Activated naive CD8-positive, alpha-beta T cell (primary cell): ENCODE measurements around the gene FOXF1.

Experiments used
- H3K27ac Mint-ChIP-seq: one replicate; pipeline ENCODE4 v1.8.0; 2021; ENCODE audit warnings: mixed read lengths
- H3K27me3 Mint-ChIP-seq: one replicate; pipeline ENCODE4 v1.8.0; 2021; ENCODE audit warnings: mixed read lengths
- H3K36me3 Mint-ChIP-seq: one replicate; pipeline ENCODE4 v1.8.0; 2021; ENCODE audit warnings: mixed read lengths
- H3K4me1 Mint-ChIP-seq: one replicate; pipeline ENCODE4 v1.8.0; 2021; ENCODE audit warnings: low read depth, mixed read lengths
- H3K4me3 Mint-ChIP-seq: one replicate; pipeline ENCODE4 v1.8.0; 2021; ENCODE audit warnings: mild to moderate bottlenecking, mixed read lengths
- H3K9me3 Mint-ChIP-seq: one replicate; pipeline ENCODE4 v1.8.0; 2021; ENCODE audit warnings: low read depth, mixed read lengths

FOXF1 gene

GRCh38 chr16:86510465-86511261, at the start of gene FOXF1:
Gene FOXF1, plus strand, starts transcription at chr16:86510527. Its CDS starts 43 bp downstream, at chr16:86510570.
- H3K27me3 Mint-ChIP-seq, result peaks cover 46% of the 10 kb centered on the region
- peak within 1 kb of the TSS; percentile 86 for H3K4me3 Mint-ChIP-seq
- H3K36me3 Mint-ChIP-seq, result no peaks in the 10 kb centered on the region
- peaks cover 29% of the 10 kb centered on the region for H3K4me1 Mint-ChIP-seq
- no peak within 1 kb of the TSS for H3K27ac Mint-ChIP-seq
- H3K9me3 Mint-ChIP-seq, result no peaks in the 10 kb centered on the region

GRCh38 chr16:86461037-86461436, 49.3 kb upstream of the FOXF1 start:
- Mint-ChIP-seq H3K36me3 (no peaks in the 10 kb centered on the region), H3K27ac (no peak overlapping the region), H3K27me3 (peaks cover 24% of the 10 kb centered on the region), H3K9me3 (peaks cover 15% of the 10 kb centered on the region), H3K4me1 (no peaks in the 10 kb centered on the region), H3K4me3 (no peak overlapping the region)

GRCh38 chr16:86462334-86463084, 47.8 kb upstream of the FOXF1 start:
- Mint-ChIP-seq H3K36me3 (no peaks in the 10 kb centered on the region), H3K4me1 (no peaks in the 10 kb centered on the region), H3K27me3 (peaks cover 23% of the 10 kb centered on the region), H3K27ac (no peak overlapping the region), H3K4me3 (no peak overlapping the region), H3K9me3 (peaks cover 15% of the 10 kb centered on the region)

GRCh38 chr16:86464044-86464443, 46.3 kb upstream of the FOXF1 start:
- Mint-ChIP-seq H3K9me3 (peaks cover 15% of the 10 kb centered on the region), H3K27ac (no peak overlapping the region), H3K36me3 (no peaks in the 10 kb centered on the region), H3K4me3 (no peak overlapping the region), H3K4me1 (no peaks in the 10 kb centered on the region), H3K27me3 (peaks cover 12% of the 10 kb centered on the region)

- Mint-ChIP-seq H3K27me3 (peaks cover 8% of the 10 kb centered on the region), H3K9me3 (peaks cover 15% of the 10 kb centered on the region), H3K4me3 (no peak overlapping the region), H3K4me1 (no peaks in the 10 kb centered on the region), H3K27ac (no peak overlapping the region), H3K36me3 (no peaks in the 10 kb centered on the region)
Measured at GRCh38 chr16:86465434-86465833, 44.9 kb upstream of the FOXF1 start.

- no peaks in the 10 kb centered on the region for H3K36me3 Mint-ChIP-seq
- no peak overlapping the region for H3K27ac Mint-ChIP-seq
- H3K4me3 Mint-ChIP-seq, result no peak overlapping the region
- H3K4me1 Mint-ChIP-seq, result no peaks in the 10 kb centered on the region
- H3K9me3 Mint-ChIP-seq, result peaks cover 9% of the 10 kb centered on the region
- peaks cover 1% of the 10 kb centered on the region for H3K27me3 Mint-ChIP-seq
Measured at GRCh38 chr16:86466696-86467406, 43.5 kb upstream of the FOXF1 start.

DNA sequence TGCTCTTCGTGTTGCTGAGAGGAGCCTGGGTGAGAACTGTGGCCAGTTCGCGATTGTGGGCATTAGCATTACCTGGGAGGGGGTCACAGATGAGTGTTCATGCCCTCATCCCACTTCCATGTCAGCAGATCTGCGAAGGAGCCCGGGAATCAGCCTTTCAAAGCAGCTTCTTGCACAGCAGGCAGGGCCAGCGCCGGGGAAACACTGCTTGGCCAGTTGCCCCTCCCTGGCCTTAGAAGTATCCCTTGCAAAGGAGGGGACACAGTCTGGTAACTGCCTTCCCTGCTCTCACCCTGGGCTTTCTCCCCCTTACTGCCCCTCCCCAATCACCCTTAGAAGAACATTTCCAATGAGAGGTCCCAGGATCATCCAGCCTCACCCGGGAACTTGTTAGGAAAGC, 42.8 kb upstream of the FOXF1 start:
- H3K27me3 Mint-ChIP-seq, result peaks cover 1% of the 10 kb centered on the region
- H3K4me3 Mint-ChIP-seq, result no peak overlapping the region
- H3K4me1 Mint-ChIP-seq, result no peaks in the 10 kb centered on the region
- H3K9me3 Mint-ChIP-seq, result peaks cover 9% of the 10 kb centered on the region
- H3K36me3 Mint-ChIP-seq, result no peaks in the 10 kb centered on the region
- H3K27ac Mint-ChIP-seq, result no peak overlapping the region

GRCh38 chr16:86470964-86471363, 39.4 kb upstream of the FOXF1 start:
- H3K36me3 Mint-ChIP-seq, result no peaks in the 10 kb centered on the region
- H3K27ac Mint-ChIP-seq, result no peak overlapping the region
- H3K4me3 Mint-ChIP-seq, result no peak overlapping the region
- no peaks in the 10 kb centered on the region for H3K4me1 Mint-ChIP-seq
- H3K9me3 Mint-ChIP-seq, result no peaks in the 10 kb centered on the region
- H3K27me3 Mint-ChIP-seq, result peaks cover 5% of the 10 kb centered on the region

GRCh38 chr16:86471896-86472295, 38.4 kb upstream of the FOXF1 start:
- Mint-ChIP-seq H3K9me3 (no peaks in the 10 kb centered on the region), H3K4me3 (no peak overlapping the region), H3K27me3 (peaks cover 10% of the 10 kb centered on the region), H3K36me3 (no peaks in the 10 kb centered on the region), H3K27ac (no peak overlapping the region), H3K4me1 (no peaks in the 10 kb centered on the region)

- Mint-ChIP-seq H3K4me1 (no peaks in the 10 kb centered on the region), H3K4me3 (no peak overlapping the region), H3K9me3 (no peaks in the 10 kb centered on the region), H3K27ac (no peak overlapping the region), H3K36me3 (no peaks in the 10 kb centered on the region), H3K27me3 (peaks cover 13% of the 10 kb centered on the region)
Measured at GRCh38 chr16:86472366-86472765, 38.0 kb upstream of the FOXF1 start.

- peaks cover 21% of the 10 kb centered on the region for H3K27me3 Mint-ChIP-seq
- H3K4me3 Mint-ChIP-seq, result no peak overlapping the region
- no peaks in the 10 kb centered on the region for H3K36me3 Mint-ChIP-seq
Measured at GRCh38 chr16:86476956-86477534, 33.3 kb upstream of the FOXF1 start.

DNA sequence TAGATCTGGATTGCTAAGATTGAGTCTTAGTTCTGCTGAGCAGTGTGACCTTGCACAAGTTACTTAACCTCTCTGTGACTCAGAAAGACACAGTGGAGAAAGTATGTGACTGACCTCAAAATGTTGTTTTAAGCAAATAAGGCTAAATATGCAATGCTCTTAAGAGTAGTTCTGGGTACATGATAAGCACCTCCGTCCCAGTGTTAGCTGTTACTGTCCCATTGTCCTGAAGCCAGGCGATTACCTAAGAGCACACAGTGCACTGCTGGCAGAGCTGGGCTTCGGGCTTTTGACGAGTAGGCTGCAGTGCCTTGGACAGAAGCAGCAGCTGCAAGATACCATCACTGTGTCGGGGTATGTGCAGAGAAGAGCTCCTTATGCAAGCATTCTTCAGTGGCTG, 32.7 kb upstream of the FOXF1 start:
- Mint-ChIP-seq H3K4me1 (no peaks in the 10 kb centered on the region), H3K27ac (no peak overlapping the region), H3K4me3 (no peak overlapping the region), H3K27me3 (peaks cover 21% of the 10 kb centered on the region), H3K9me3 (no peaks in the 10 kb centered on the region), H3K36me3 (no peaks in the 10 kb centered on the region)

More at GRCh38 chr16:86476956-86477534, 33.3 kb upstream of the FOXF1 start:
- no peaks in the 10 kb centered on the region for H3K4me1 Mint-ChIP-seq
- H3K27ac Mint-ChIP-seq, result no peak overlapping the region
- no peaks in the 10 kb centered on the region for H3K9me3 Mint-ChIP-seq

DNA sequence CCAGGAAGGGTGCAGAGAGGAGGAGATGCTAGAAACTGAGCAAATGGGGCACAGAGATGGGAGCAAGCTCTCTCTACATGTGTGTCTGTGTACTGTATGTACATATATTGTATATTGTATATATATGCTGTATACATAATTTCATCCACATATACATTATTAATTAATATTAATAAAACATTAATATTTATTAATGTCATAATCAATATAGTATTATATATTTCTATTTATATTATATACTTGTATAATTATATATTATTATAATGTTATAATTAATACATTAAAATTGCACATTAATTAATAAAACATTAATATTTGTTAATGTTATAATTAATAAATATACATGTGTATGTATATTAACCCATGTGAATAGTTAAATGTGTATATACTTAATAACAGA, 31.5 kb upstream of the FOXF1 start:
- no peak overlapping the region for H3K27ac Mint-ChIP-seq
- H3K36me3 Mint-ChIP-seq, result no peaks in the 10 kb centered on the region
- no peaks in the 10 kb centered on the region for H3K4me1 Mint-ChIP-seq
- no peak overlapping the region for H3K4me3 Mint-ChIP-seq
- H3K9me3 Mint-ChIP-seq, result no peaks in the 10 kb centered on the region
- H3K27me3 Mint-ChIP-seq, result peaks cover 25% of the 10 kb centered on the region

- Mint-ChIP-seq H3K4me3 (no peak overlapping the region), H3K27ac (no peak overlapping the region), H3K27me3 (peaks cover 25% of the 10 kb centered on the region), H3K36me3 (no peaks in the 10 kb centered on the region), H3K9me3 (no peaks in the 10 kb centered on the region), H3K4me1 (no peaks in the 10 kb centered on the region)
Measured at GRCh38 chr16:86479419-86479818, 30.9 kb upstream of the FOXF1 start.

DNA sequence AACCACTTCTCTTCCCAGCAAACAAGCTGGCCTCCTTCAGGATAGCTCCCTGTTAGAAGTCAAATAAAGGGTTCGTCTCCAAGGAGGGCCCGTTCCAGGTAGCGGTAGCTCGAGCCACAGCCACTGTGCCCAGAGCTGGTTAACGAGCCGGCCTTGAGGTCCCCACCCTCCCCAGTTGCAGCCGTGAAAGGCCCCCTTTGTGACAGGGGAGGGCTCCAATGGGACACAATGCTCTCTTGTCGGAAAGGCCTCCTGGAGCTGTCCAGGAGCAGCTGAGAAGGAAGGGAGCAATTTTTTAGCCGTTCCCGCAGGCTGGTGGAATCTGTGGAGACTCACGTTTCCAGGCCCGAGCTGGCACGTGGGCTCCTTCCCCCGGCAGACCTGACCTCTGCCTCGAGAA, 29.9 kb upstream of the FOXF1 start:
- Mint-ChIP-seq H3K27ac (no peak overlapping the region), H3K27me3 (peaks cover 27% of the 10 kb centered on the region), H3K4me3 (no peak overlapping the region), H3K4me1 (no peaks in the 10 kb centered on the region), H3K9me3 (no peaks in the 10 kb centered on the region), H3K36me3 (no peaks in the 10 kb centered on the region)
